Measurements from ENCODE around the gene KRTAP10-12.

The KRTAP10-12 gene

DNA sequence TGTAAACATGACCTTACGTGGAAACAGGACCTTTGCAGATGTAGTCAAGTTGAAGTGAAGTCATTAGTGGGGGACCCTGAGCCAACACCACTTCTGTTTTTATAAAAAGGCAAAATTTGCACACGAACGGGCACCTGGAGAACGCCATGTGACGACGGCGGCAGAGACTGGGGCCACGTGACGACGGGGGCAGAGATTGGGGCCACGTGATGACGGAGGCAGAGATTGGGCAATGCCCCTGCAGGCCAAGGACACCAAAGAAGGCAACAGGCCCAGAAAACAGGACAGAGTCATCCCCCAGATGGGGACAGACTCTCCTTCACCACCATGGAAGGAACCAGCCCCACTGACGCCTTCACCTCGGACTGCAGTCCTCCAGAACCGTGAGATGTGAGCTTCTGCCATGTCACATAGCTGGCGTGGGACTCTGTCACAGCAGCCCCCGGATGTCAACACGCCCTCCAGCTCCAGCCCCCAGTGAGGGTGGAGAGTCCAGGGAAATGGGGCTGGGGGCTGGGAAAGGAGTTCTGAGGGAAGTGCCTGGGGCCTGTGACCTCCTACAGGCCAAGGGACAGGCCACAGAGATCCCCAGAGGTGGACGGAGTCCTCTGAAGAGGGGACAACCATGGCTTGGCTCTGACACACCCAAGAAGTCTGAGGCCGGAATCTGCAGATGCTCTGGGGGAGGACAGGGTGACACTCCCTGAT is 46.6 kb upstream of the KRTAP10-12 start:
- peak overlapping the region; percentile 85 for H2BK15ac ChIP-seq (ENCODE audit: low read length)
- no peaks in the 10 kb centered on the region for H3K36me3 ChIP-seq (replicated peaks in 1 of 2; ENCODE audit: control insufficient read depth in 2 of 2, insufficient read depth in 2 of 2, low read length in 2 of 2)
- H3K4me2 ChIP-seq (ENCODE audit: insufficient read depth, low read length, poor library complexity, severe bottlenecking): no peak overlapping the region
- no peak overlapping the region for H3K4me3 ChIP-seq (ENCODE audit: low read length in 2 of 2)
- H2BK12ac ChIP-seq (ENCODE audit: low read length): no peak overlapping the region
- H4K91ac ChIP-seq (ENCODE audit: low read depth, low read length, poor library complexity): no peak overlapping the region
- DNase-seq (ENCODE audit: low spot score): no peak
- peaks cover 0 to 15% (median 0%) of the 10 kb centered on the region in 3 experiments for H3K27me3 ChIP-seq (ENCODE audit: control insufficient read depth in 3 of 3, insufficient read depth in 3 of 3, low read depth in 1 of 3, low read length in 3 of 3)
- H2AK5ac ChIP-seq (ENCODE audit: low read depth, low read length): no peak overlapping the region
- peak overlapping the region; percentile 76 for H3K4ac ChIP-seq (ENCODE audit: low read length)
- no peak overlapping the region for H3K23ac ChIP-seq (ENCODE audit: low read depth, low read length, poor library complexity)
- H2BK120ac ChIP-seq (ENCODE audit: low read depth, low read length): no peak overlapping the region
- H3K79me1 ChIP-seq (ENCODE audit: low read depth, low read length): no peaks in the 10 kb centered on the region
- H3K27ac ChIP-seq (replicated peaks; ENCODE audit: low read length): no peak overlapping the region
- WGBS, 2 donors (ENCODE audit: extremely low coverage in 2 of 2, insufficient read length in 2 of 2, insufficient replicate concordance in 1 of 2): no CpG with 5 or more reads among the region's 20 CpGs
- H3K14ac ChIP-seq (ENCODE audit: low read length): no peak overlapping the region
- H2BK5ac ChIP-seq (ENCODE audit: low read length): no peak overlapping the region
- H4K8ac ChIP-seq (ENCODE audit: low read depth, low read length): no peak overlapping the region
- peaks cover 0 to 3% of the 10 kb centered on the region in 2 donors for H3K4me1 ChIP-seq (ENCODE audit: control insufficient read depth in 2 of 2, insufficient read depth in 1 of 2, low read depth in 1 of 2, low read length in 2 of 2)
- H3K9me3 ChIP-seq (replicated peaks in 1 of 2; ENCODE audit: control insufficient read depth in 2 of 2, insufficient read depth in 1 of 2, low read depth in 1 of 2, low read length in 2 of 2): peaks cover 0 to 2% of the 10 kb centered on the region in 2 donors
- H3K9ac ChIP-seq (ENCODE audit: low read depth, low read length, poor library complexity): no peak overlapping the region
- H2AFZ ChIP-seq (ENCODE audit: low read length): no peak overlapping the region
- H3K18ac ChIP-seq (ENCODE audit: low read length): peak overlapping the region; percentile 23

DNA sequence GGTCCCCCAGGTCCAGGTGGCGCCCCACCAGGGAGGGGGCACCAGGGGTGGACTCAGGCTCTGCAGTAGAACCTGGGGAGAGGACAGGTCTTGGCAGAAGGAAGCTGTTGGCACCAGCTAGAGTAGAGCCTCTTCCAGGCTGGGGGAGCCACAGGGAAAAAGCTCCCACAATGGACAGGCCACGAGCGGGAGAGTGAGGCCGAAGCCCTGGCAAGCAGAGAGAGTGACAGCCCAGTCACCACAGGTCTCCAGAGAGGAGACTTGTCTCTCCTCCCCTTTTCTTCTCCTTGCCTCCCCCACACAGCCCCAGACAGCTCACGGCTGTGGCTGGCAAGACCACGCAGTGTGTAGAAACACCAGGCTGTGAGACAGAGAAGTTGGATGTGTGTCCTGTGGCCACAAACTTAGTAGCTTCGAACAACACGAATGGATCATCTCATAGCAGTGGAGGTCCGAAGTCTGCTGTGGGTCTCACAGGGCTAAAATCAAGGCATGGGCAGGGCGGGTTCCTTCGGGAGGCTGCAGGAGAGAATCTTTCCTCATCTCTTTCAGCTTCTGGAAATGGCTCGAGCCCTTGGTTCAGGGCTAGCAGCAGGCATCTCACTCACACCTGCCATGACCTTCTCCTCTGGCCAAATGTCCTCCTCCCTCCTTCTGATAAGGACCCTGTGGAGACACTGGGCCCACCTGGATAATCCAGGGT is 45.8 kb upstream of the KRTAP10-12 start:
- H2BK120ac ChIP-seq (ENCODE audit: low read depth, low read length): no peak overlapping the region
- no peak overlapping the region for H3K23ac ChIP-seq (ENCODE audit: low read depth, low read length, poor library complexity)
- H3K18ac ChIP-seq (ENCODE audit: low read length): peak overlapping the region; percentile 23
- H3K4me2 ChIP-seq (ENCODE audit: insufficient read depth, low read length, poor library complexity, severe bottlenecking): no peak overlapping the region
- whole genome bisulfite sequencing, 2 donors (ENCODE audit: extremely low coverage in 2 of 2, insufficient read length in 2 of 2, insufficient replicate concordance in 1 of 2): no CpG with 5 or more reads among the region's 12 CpGs
- no peak overlapping the region for H2BK12ac ChIP-seq (ENCODE audit: low read length)
- H3K9ac ChIP-seq (ENCODE audit: low read depth, low read length, poor library complexity): no peak overlapping the region
- H3K79me1 ChIP-seq (ENCODE audit: low read depth, low read length): no peaks in the 10 kb centered on the region
- H3K14ac ChIP-seq (ENCODE audit: low read length): no peak overlapping the region
- H2AFZ ChIP-seq (ENCODE audit: low read length): no peak overlapping the region
- H3K27me3 ChIP-seq (ENCODE audit: control insufficient read depth in 3 of 3, insufficient read depth in 3 of 3, low read depth in 1 of 3, low read length in 3 of 3): peaks cover 0 to 15% (median 0%) of the 10 kb centered on the region in 3 experiments
- no peak overlapping the region for H4K8ac ChIP-seq (ENCODE audit: low read depth, low read length)
- H3K36me3 ChIP-seq (replicated peaks in 1 of 2; ENCODE audit: control insufficient read depth in 2 of 2, insufficient read depth in 2 of 2, low read length in 2 of 2): no peaks in the 10 kb centered on the region
- no peak overlapping the region for H2BK5ac ChIP-seq (ENCODE audit: low read length)
- no peak overlapping the region for H2AK5ac ChIP-seq (ENCODE audit: low read depth, low read length)
- no peak overlapping the region for H3K4ac ChIP-seq (ENCODE audit: low read length)
- H3K27ac ChIP-seq (replicated peaks; ENCODE audit: low read length): no peak overlapping the region
- H4K91ac ChIP-seq (ENCODE audit: low read depth, low read length, poor library complexity): no peak overlapping the region
- peaks cover 0 to 3% of the 10 kb centered on the region in 2 donors for H3K4me1 ChIP-seq (ENCODE audit: control insufficient read depth in 2 of 2, insufficient read depth in 1 of 2, low read depth in 1 of 2, low read length in 2 of 2)
- H3K4me3 ChIP-seq (ENCODE audit: low read length in 2 of 2): no peak overlapping the region
- no peak for DNase-seq (ENCODE audit: low spot score)
- H3K9me3 ChIP-seq (replicated peaks in 1 of 2; ENCODE audit: control insufficient read depth in 2 of 2, insufficient read depth in 1 of 2, low read depth in 1 of 2, low read length in 2 of 2): peaks cover 0 to 2% of the 10 kb centered on the region in 2 donors
- H2BK15ac ChIP-seq (ENCODE audit: low read length): peak overlapping the region; percentile 12

DNA sequence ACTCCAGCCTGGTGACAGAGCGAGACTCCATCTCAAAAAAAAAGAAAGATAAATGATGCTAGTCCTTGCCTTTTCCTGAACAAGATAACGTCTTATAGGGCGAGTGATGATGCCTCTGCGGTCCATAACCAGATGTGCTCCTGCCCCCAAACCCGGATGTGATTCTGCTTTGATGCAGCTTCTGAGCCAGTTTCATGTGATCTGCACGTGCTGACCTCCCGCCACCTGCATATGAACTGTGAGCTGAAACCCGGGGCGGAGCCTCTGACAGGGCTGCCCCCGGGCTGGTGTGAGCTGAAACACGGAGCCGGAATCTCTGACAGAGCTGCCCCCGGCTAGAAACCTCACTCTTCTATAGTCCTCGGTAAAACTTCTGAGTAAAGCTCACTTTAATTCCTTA is 43.8 kb upstream of the KRTAP10-12 start:
- DNase-seq (ENCODE audit: low spot score): no peak
- no peak overlapping the region for H2AFZ ChIP-seq (ENCODE audit: low read length)

More for the DNA sequence above, 43.8 kb upstream of the KRTAP10-12 start:
- Histone ChIP-seq H3K18ac (ENCODE audit: low read length) (no peak overlapping the region), H3K79me1 (ENCODE audit: low read depth, low read length) (no peaks in the 10 kb centered on the region), H3K4me2 (ENCODE audit: insufficient read depth, low read length, poor library complexity, severe bottlenecking) (no peak overlapping the region), H2BK12ac (ENCODE audit: low read length) (no peak overlapping the region), H3K27ac (replicated peaks; ENCODE audit: low read length) (no peak overlapping the region), H2BK120ac (ENCODE audit: low read depth, low read length) (no peak overlapping the region), H2BK5ac (ENCODE audit: low read length) (no peak overlapping the region), H3K36me3 (replicated peaks in 1 of 2; ENCODE audit: control insufficient read depth in 2 of 2, insufficient read depth in 2 of 2, low read length in 2 of 2) (no peaks in the 10 kb centered on the region), H3K4me3 (ENCODE audit: low read length in 2 of 2) (no peak overlapping the region), H3K9me3 (replicated peaks in 1 of 2; ENCODE audit: control insufficient read depth in 2 of 2, insufficient read depth in 1 of 2, low read depth in 1 of 2, low read length in 2 of 2) (peaks cover 0 to 6% of the 10 kb centered on the region in 2 donors), H3K23ac (ENCODE audit: low read depth, low read length, poor library complexity) (no peak overlapping the region), H3K4me1 (ENCODE audit: control insufficient read depth in 2 of 2, insufficient read depth in 1 of 2, low read depth in 1 of 2, low read length in 2 of 2) (no peaks in the 10 kb centered on the region), H3K4ac (ENCODE audit: low read length) (no peak overlapping the region), H4K91ac (ENCODE audit: low read depth, low read length, poor library complexity) (no peak overlapping the region), H4K8ac (ENCODE audit: low read depth, low read length) (no peak overlapping the region), H3K14ac (ENCODE audit: low read length) (no peak overlapping the region), H3K9ac (ENCODE audit: low read depth, low read length, poor library complexity) (no peak overlapping the region), H2AK5ac (ENCODE audit: low read depth, low read length) (no peak overlapping the region), H3K27me3 (ENCODE audit: control insufficient read depth in 3 of 3, insufficient read depth in 3 of 3, low read depth in 1 of 3, low read length in 3 of 3) (peaks cover 0 to 1% (median 0%) of the 10 kb centered on the region in 3 experiments), H2BK15ac (ENCODE audit: low read length) (no peak overlapping the region)
- no CpG with 5 or more reads among the region's 14 CpGs for WGBS, 2 donors (ENCODE audit: extremely low coverage in 2 of 2, insufficient read length in 2 of 2, insufficient replicate concordance in 1 of 2)

Data from neuronal stem cell (in vitro differentiated cells).